ENCODE data around the gene NDEL1. TPM values are rescaled to one million over a fixed set of nuclear protein-coding genes. Genes with fewer than 3 reads are reported as not detected.

The NDEL1 gene
- total and polyA plus RNA-seq, 2 donors (not counting 3 experiments of a cell fraction or from before 2014, with no cell fraction given), result 60.0 to 87.4 TPM

GRCh38 chr17:8482546-8482945 is 46.9 kb downstream of the NDEL1 start:
- no peak for TF ChIP-seq MAX (IDR thresholded peaks at IDR 0.05; ENCODE audit: insufficient read depth, insufficient read length)
- no peak for TF ChIP-seq POLR2A (IDR thresholded peaks at IDR 0.05; ENCODE audit: low read depth, low read length)
- no peaks in the 10 kb centered on the region for H3K4me1 ChIP-seq (ENCODE audit: control insufficient read depth, extremely low read depth, insufficient read depth, low read length)
- BruUV-seq (replicated peaks), result no TSS peak
- H3K4me3 ChIP-seq (replicated peaks in 1 of 3; ENCODE audit: insufficient read depth in 1 of 3, low read depth in 1 of 3, low read length in 3 of 3), result no peak overlapping the region
- DNase-seq (ENCODE audit: low read depth, low spot score) (no peak), FAIRE-seq (no peak)
- no peaks in the 10 kb centered on the region for H3K79me2 ChIP-seq (ENCODE audit: control insufficient read depth, insufficient read depth, low read length)
- ChIA-PET POLR2A (no interaction called here), CTCF (interaction anchor here (1.1 to 1.9 kb wide), 4 partner anchors 9 to 264 kb away, joined by 3 to 6 read pairs (median 5); no protein-coding TSS in a partner anchor)
- H3K9ac ChIP-seq (replicated peaks; ENCODE audit: extremely low read depth, insufficient read depth, low read length), result no peak overlapping the region
- no peak overlapping the region for H2AFZ ChIP-seq (ENCODE audit: low read depth, low read length)
- no peak overlapping the region for H3K4me2 ChIP-seq (ENCODE audit: insufficient read depth, low read length)
- dilution Hi-C loops (cut with MboI; ENCODE audit: extremely low pct_ligation_motif_present, low sequenced_read_pairs) (no loop called here), intact Hi-C loops (cut with micrococcal nuclease) (no loop called here)
- H3K9me1 ChIP-seq (replicated peaks; ENCODE audit: control insufficient read depth, extremely low read depth, insufficient read depth, low read length), result no peaks in the 10 kb centered on the region
- no peaks in the 10 kb centered on the region for H3K9me3 ChIP-seq (replicated peaks; ENCODE audit: control insufficient read depth, insufficient read depth, low read length)
- peaks cover 22 to 60% of the 10 kb centered on the region in 2 experiments for H3K36me3 ChIP-seq (ENCODE audit: control insufficient read depth in 2 of 2, extremely low read depth in 1 of 2, insufficient read depth in 2 of 2, low read length in 2 of 2)
- no peak overlapping the region for H3K27ac ChIP-seq (ENCODE audit: insufficient read depth, low read depth, low read length)
- H3K27me3 ChIP-seq (ENCODE audit: control insufficient read depth in 2 of 2, insufficient read depth in 2 of 2, low read length in 2 of 2), result no peaks in the 10 kb centered on the region
- no peaks in the 10 kb centered on the region for H4K20me1 ChIP-seq (replicated peaks; ENCODE audit: control insufficient read depth, extremely low read depth, insufficient read depth, low read length)

GRCh38 chr17:8484465-8484864 is 48.8 kb downstream of the NDEL1 start:
- no peaks in the 10 kb centered on the region for H3K4me1 ChIP-seq (ENCODE audit: control insufficient read depth, extremely low read depth, insufficient read depth, low read length)
- POLR2A ChIA-PET, result no interaction called here
- TF ChIP-seq POLR2AphosphoS5 (IDR thresholded peaks at IDR 0.05; ENCODE audit: insufficient read depth, low read depth, low read length), result no peak
- TF ChIP-seq POLR2A (IDR thresholded peaks at IDR 0.05; ENCODE audit: low read depth, low read length), result no peak
- TF ChIP-seq MYC (IDR thresholded peaks at IDR 0.05; ENCODE audit: low read depth, low read length), result no peak
- no peak for TF ChIP-seq EZH2 (IDR thresholded peaks at IDR 0.05; ENCODE audit: borderline replicate concordance, low read depth, low read length, severe bottlenecking)
- TF ChIP-seq FOS (IDR thresholded peaks at IDR 0.05; ENCODE audit: borderline replicate concordance, insufficient read depth, low read length), result no peak
- TF ChIP-seq GATA2 (IDR thresholded peaks at IDR 0.05; ENCODE audit: insufficient read depth, insufficient read length, low read depth, low read length), result no peak
- TF ChIP-seq JUN (IDR thresholded peaks at IDR 0.05; ENCODE audit: borderline replicate concordance, insufficient read depth, insufficient read length, low read depth), result no peak
- TF ChIP-seq MAX (IDR thresholded peaks at IDR 0.05; ENCODE audit: insufficient read depth, insufficient read length), result no peak
- no peak for TF ChIP-seq CTCF (IDR thresholded peaks at IDR 0.05; ENCODE audit: extremely low read depth in 1 of 2, insufficient read depth in 1 of 2, low read depth in 1 of 2, low read length in 2 of 2)
- no peaks in the 10 kb centered on the region for H3K79me2 ChIP-seq (ENCODE audit: control insufficient read depth, insufficient read depth, low read length)
- H3K4me2 ChIP-seq (ENCODE audit: insufficient read depth, low read length), result no peak overlapping the region
- no peak overlapping the region for H2AFZ ChIP-seq (ENCODE audit: low read depth, low read length)
- no peaks in the 10 kb centered on the region for H3K9me3 ChIP-seq (replicated peaks; ENCODE audit: control insufficient read depth, insufficient read depth, low read length)
- H3K27ac ChIP-seq (ENCODE audit: insufficient read depth, low read depth, low read length), result no peak overlapping the region
- no TSS peak for BruUV-seq (replicated peaks)
- no peaks in the 10 kb centered on the region for H3K27me3 ChIP-seq (ENCODE audit: control insufficient read depth in 2 of 2, insufficient read depth in 2 of 2, low read length in 2 of 2)
- dilution Hi-C loops (cut with MboI; ENCODE audit: extremely low pct_ligation_motif_present, low sequenced_read_pairs) (no loop called here), intact Hi-C loops (cut with micrococcal nuclease) (no loop called here)
- DNase-seq (ENCODE audit: low read depth, low spot score), result no peak
- H3K36me3 ChIP-seq (ENCODE audit: control insufficient read depth in 2 of 2, extremely low read depth in 1 of 2, insufficient read depth in 2 of 2, low read length in 2 of 2), result peaks cover 21 to 63% of the 10 kb centered on the region in 2 experiments
- H3K9me1 ChIP-seq (replicated peaks; ENCODE audit: control insufficient read depth, extremely low read depth, insufficient read depth, low read length), result no peaks in the 10 kb centered on the region
- no peak overlapping the region for H3K4me3 ChIP-seq (replicated peaks in 1 of 3; ENCODE audit: insufficient read depth in 1 of 3, low read depth in 1 of 3, low read length in 3 of 3)
- H4K20me1 ChIP-seq (replicated peaks; ENCODE audit: control insufficient read depth, extremely low read depth, insufficient read depth, low read length), result no peaks in the 10 kb centered on the region
- CTCF ChIA-PET, result interaction anchor here (1.5 kb wide), 1 partner anchor 261 kb away, joined by 5 read pairs; no protein-coding TSS in a partner anchor
- no peak overlapping the region for H3K9ac ChIP-seq (replicated peaks; ENCODE audit: extremely low read depth, insufficient read depth, low read length)
- FAIRE-seq, result no peak
